KOPT-K1 (cell line): ENCODE data around the gene TIMM10.

Experiments
- H3K27ac ChIP-seq: fragments of 200-600 bp; sonication (generic); 2 replicates; pipeline ENCODE4 v1.5.1; 2016; ENCODE audit warnings: antibody characterized with exemption, mild to moderate bottlenecking, low read depth, low read length; ENCODE audit not compliant: poor library complexity, severe bottlenecking
- H3K36me3 ChIP-seq: fragments of 200-600 bp; sonication (generic); 2 replicates; pipeline ENCODE4 v1.5.1; 2017; ENCODE audit warnings: antibody characterized with exemption, mild to moderate bottlenecking, low read length, moderate library complexity; ENCODE audit not compliant: insufficient read depth
- H3K9me3 ChIP-seq: fragments of 200-600 bp; sonication (generic); 2 replicates; pipeline ENCODE4 v1.5.1; 2017; ENCODE audit warnings: antibody characterized with exemption, low read length, mild to moderate bottlenecking; ENCODE audit not compliant: insufficient read depth, poor library complexity, severe bottlenecking

TIMM10 gene

GRCh38 chr11:57487021-57487778 is 43.4 kb downstream of the TIMM10 start:
- H3K9me3 ChIP-seq = no peaks in the 10 kb centered on the region
- no peaks in the 10 kb centered on the region for H3K36me3 ChIP-seq

GRCh38 chr11:57485217-57485990 is 45.1 kb downstream of the TIMM10 start:
- H3K9me3 ChIP-seq = no peaks in the 10 kb centered on the region
- no peak overlapping the region for H3K27ac ChIP-seq
- no peaks in the 10 kb centered on the region for H3K36me3 ChIP-seq

More at GRCh38 chr11:57487021-57487778, 43.4 kb downstream of the TIMM10 start:
- no peak overlapping the region for H3K27ac ChIP-seq

GRCh38 chr11:57484141-57484710 is 46.3 kb downstream of the TIMM10 start:
- H3K36me3 ChIP-seq = no peaks in the 10 kb centered on the region
- no peaks in the 10 kb centered on the region for H3K9me3 ChIP-seq
- no peak overlapping the region for H3K27ac ChIP-seq

- Histone ChIP-seq H3K36me3 (no peaks in the 10 kb centered on the region), H3K9me3 (no peaks in the 10 kb centered on the region), H3K27ac (no peak overlapping the region)
These were observed 47.0 kb downstream of the TIMM10 start for GRCh38 chr11:57483562-57483918.

- H3K27ac ChIP-seq = no peak overlapping the region
- H3K9me3 ChIP-seq = no peaks in the 10 kb centered on the region
- H3K36me3 ChIP-seq = no peaks in the 10 kb centered on the region
These were observed 47.6 kb downstream of the TIMM10 start for GRCh38 chr11:57482782-57483561.

GRCh38 chr11:57481915-57482781 is 48.4 kb downstream of the TIMM10 start:
- Histone ChIP-seq H3K27ac (no peak overlapping the region), H3K9me3 (no peaks in the 10 kb centered on the region), H3K36me3 (no peaks in the 10 kb centered on the region)

GRCh38 chr11:57481315-57481714 is 49.2 kb downstream of the TIMM10 start:
- Histone ChIP-seq H3K36me3 (no peaks in the 10 kb centered on the region), H3K27ac (no peak overlapping the region), H3K9me3 (no peaks in the 10 kb centered on the region)

- Histone ChIP-seq H3K9me3 (no peaks in the 10 kb centered on the region), H3K27ac (no peak overlapping the region), H3K36me3 (no peaks in the 10 kb centered on the region)
These were observed 50.0 kb downstream of the TIMM10 start for GRCh38 chr11:57480409-57481137.

- H3K27ac ChIP-seq = no peak overlapping the region
- H3K36me3 ChIP-seq = no peaks in the 10 kb centered on the region
- no peaks in the 10 kb centered on the region for H3K9me3 ChIP-seq
These were observed 50.6 kb downstream of the TIMM10 start for GRCh38 chr11:57479911-57480310.

GRCh38 chr11:57479021-57479663 is 51.4 kb downstream of the TIMM10 start:
- Histone ChIP-seq H3K27ac (no peak overlapping the region), H3K36me3 (no peaks in the 10 kb centered on the region), H3K9me3 (no peaks in the 10 kb centered on the region)
